Measurements from ENCODE around the gene GEMIN7. TPM values are rescaled to one million over a fixed set of nuclear protein-coding genes. Genes with fewer than 3 reads are reported as not detected.

The GEMIN7 gene
- total and polyA plus RNA-seq, 8 donors = 18.9 to 25.4 (median 21.5) TPM

- intact Hi-C loops (cut with DNase I) = no loop called here
- no peak for DNase-seq
- ATAC-seq = no peak
- Histone ChIP-seq H3K9me3 (no peaks in the 10 kb centered on the region), H3K4me3 (no peak overlapping the region), H3K27ac (no peak overlapping the region), H3K36me3 (no peaks in the 10 kb centered on the region), H3K27me3 (no peaks in the 10 kb centered on the region), H3K4me1 (peaks cover 18 to 55% of the 10 kb centered on the region in 2 donors)
- TF ChIP-seq CTCF (IDR thresholded peaks at IDR 0.05) = no peak
Measured at GRCh38 chr19:45100846-45101252, 21.8 kb downstream of the GEMIN7 start.

GRCh38 chr19:45101806-45102205 lies 22.7 kb downstream of the GEMIN7 start:
- H3K36me3 ChIP-seq = no peaks in the 10 kb centered on the region
- no peak overlapping the region for H3K4me3 ChIP-seq
- H3K4me1 ChIP-seq = peaks cover 16 to 48% of the 10 kb centered on the region in 2 donors
- TF ChIP-seq CTCF (IDR thresholded peaks at IDR 0.05) = no peak
- no peaks in the 10 kb centered on the region for H3K27me3 ChIP-seq
- no peak for DNase-seq
- no peaks in the 10 kb centered on the region for H3K9me3 ChIP-seq
- H3K27ac ChIP-seq = no peak overlapping the region
- intact Hi-C loops (cut with DNase I) = no loop called here
- ATAC-seq = no peak

- Histone ChIP-seq H3K27me3 (no peaks in the 10 kb centered on the region), H3K36me3 (no peaks in the 10 kb centered on the region), H3K4me1 (peaks cover 16 to 45% of the 10 kb centered on the region in 2 donors), H3K4me3 (no peak overlapping the region), H3K27ac (no peak overlapping the region), H3K9me3 (no peaks in the 10 kb centered on the region)
- intact Hi-C loops (cut with DNase I) = no loop called here
- no peak for TF ChIP-seq CTCF (IDR thresholded peaks at IDR 0.05)
- ATAC-seq = no peak
- DNase-seq = no peak
Measured at GRCh38 chr19:45102481-45102880, 23.4 kb downstream of the GEMIN7 start.

GRCh38 chr19:45103156-45103507 lies 24.1 kb downstream of the GEMIN7 start:
- Histone ChIP-seq H3K4me1 (peaks cover 12 to 39% of the 10 kb centered on the region in 2 donors), H3K36me3 (no peaks in the 10 kb centered on the region), H3K27me3 (no peaks in the 10 kb centered on the region), H3K4me3 (no peak overlapping the region), H3K27ac (no peak overlapping the region), H3K9me3 (no peaks in the 10 kb centered on the region)
- ATAC-seq = no peak
- intact Hi-C loops (cut with DNase I) = no loop called here
- TF ChIP-seq CTCF (IDR thresholded peaks at IDR 0.05) = no peak
- no peak for DNase-seq

- TF ChIP-seq CTCF (IDR thresholded peaks at IDR 0.05) = no peak
- no peaks in the 10 kb centered on the region for H3K9me3 ChIP-seq
- intact Hi-C loops (cut with DNase I) = no loop called here
Measured at GRCh38 chr19:45103508-45104319, 24.7 kb downstream of the GEMIN7 start.

More at GRCh38 chr19:45103508-45104319, 24.7 kb downstream of the GEMIN7 start:
- Histone ChIP-seq H3K4me3 (no peak overlapping the region), H3K36me3 (no peaks in the 10 kb centered on the region), H3K4me1 (peaks cover 6 to 33% of the 10 kb centered on the region in 2 donors), H3K27ac (no peak overlapping the region), H3K27me3 (no peaks in the 10 kb centered on the region)
- ATAC-seq = no peak
- DNase-seq = no peak

Data from left lung (tissue), 10 donors.